ENCODE data around the gene CLEC4G.
"Not testable (repeated sequence)": the region's sequence is repeated elsewhere in the genome, so short reads cannot be mapped to it uniquely, and the experiment has no call there.

Gene CLEC4G

DNA sequence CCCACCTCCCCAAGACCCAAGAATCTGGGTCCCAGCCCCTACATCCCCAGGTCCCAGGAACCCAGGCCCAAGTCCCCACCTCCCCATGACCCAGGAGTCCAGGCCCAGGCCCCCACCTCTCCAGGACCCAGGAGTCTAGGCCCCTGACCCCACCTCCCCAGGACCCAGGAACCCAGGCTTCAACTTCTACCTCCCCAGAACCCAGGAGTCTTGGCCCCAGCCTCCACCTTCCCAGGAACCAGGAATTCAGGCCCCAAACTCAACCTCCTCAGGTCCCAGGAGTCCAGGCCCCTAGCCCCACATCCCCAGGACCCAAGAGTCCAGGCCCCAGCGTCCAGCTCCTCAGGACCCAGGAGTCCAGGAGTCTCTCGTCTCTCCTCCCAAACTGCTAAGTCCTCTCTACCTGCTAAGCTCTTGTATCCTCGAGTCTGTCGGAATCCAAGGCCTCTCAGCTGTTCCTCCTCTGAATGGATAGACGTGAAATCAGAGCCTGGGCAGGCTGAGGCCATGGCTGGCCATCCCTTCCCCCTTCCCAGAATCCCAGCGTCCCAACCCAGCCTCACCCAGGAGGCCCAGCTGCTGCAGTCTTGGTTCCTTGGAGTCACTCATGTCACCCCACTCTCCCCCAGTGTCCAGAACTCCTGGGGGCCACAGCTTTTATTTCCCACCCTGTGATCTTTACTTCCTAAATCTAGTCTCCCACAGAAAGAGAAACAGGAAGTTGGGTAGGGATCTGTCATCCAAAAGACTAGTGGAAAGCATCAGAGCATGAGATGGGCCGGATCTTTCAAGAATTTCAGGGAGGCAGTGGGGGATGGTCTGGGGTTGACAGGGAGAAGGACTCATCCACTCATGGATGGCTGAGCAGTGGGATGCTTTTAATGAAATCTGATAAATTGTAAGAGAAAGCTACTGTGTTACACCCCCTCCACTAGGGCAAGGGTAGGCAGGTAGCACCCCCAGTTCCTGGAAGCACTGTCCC, 15.3 kb upstream of the CLEC4G start, which contains the start of gene CD209:
CD209 (minus strand) TSS at position 632 of the 982 bp plus-strand sequence; CDS start at position 609, 23 bp downstream.
- no peak for DNase-seq (ENCODE audit: low spot score)

DNA sequence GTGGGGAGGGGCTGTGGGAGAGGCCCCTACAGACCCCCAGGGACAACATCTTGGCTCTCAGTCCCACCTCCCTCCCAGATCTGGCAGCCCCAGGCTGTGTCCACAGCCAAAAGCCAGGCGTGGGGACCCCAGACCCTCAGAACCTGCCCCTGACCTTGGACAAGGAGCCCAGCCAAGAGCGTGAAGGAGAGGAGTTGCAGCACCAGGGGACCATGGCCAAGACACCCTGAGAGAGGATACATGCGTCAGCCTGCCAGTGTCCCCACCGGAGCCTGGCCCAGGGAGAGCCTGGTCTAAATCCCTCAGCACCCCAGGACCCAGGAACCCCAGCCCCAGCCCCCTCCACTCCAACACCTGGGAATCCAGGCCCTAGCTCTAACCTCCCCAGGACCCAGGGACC, 14.4 kb upstream of the CLEC4G start:
- DNase-seq (ENCODE audit: low spot score) = not testable (repeated sequence)

GRCh38 chr19:7744871-7745650, 13.2 kb upstream of the CLEC4G start:
- DNase-seq (ENCODE audit: low spot score) = no peak

- DNase-seq (ENCODE audit: low spot score) = no peak
Measured at GRCh38 chr19:7744199-7744786, 12.4 kb upstream of the CLEC4G start.

- DNase-seq (ENCODE audit: low spot score) = no peak
Measured at GRCh38 chr19:7743425-7743841, 11.5 kb upstream of the CLEC4G start.

- DNase-seq (ENCODE audit: low spot score) = no peak
Measured at GRCh38 chr19:7742991-7743390, 11.1 kb upstream of the CLEC4G start.

GRCh38 chr19:7742575-7742974, 10.7 kb upstream of the CLEC4G start:
- no peak for DNase-seq (ENCODE audit: low spot score)

GRCh38 chr19:7740682-7741054, 8.8 kb upstream of the CLEC4G start:
- no peak for DNase-seq (ENCODE audit: low spot score)

GRCh38 chr19:7739801-7740681, 8.1 kb upstream of the CLEC4G start:
- no peak for DNase-seq (ENCODE audit: low spot score)

- DNase-seq (ENCODE audit: low spot score) = no peak
Measured at GRCh38 chr19:7739211-7739755, 7.4 kb upstream of the CLEC4G start.

- no peak for DNase-seq (ENCODE audit: low spot score)
Measured at GRCh38 chr19:7738023-7738422, 6.1 kb upstream of the CLEC4G start.

DNA sequence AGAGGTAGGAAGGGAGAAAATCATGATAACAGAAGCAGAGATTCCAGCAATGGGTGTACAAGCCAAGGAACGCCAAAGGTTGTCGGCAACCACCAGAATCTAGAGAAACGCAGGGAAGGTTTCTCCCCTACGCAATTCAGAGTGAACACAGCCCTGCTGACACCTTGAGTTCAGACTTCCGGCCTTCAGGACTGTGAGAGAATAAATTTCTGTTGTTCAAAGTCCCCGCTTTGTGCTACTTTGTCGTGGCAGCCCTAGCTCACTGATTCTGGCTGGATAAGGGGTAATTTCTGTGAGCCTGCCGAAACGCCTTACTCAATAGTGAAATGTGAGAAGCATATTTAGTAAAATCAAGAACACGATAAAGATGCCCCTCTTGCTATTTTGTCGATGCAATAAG, 5.3 kb upstream of the CLEC4G start:
- DNase-seq (ENCODE audit: low spot score) = no peak

DNA sequence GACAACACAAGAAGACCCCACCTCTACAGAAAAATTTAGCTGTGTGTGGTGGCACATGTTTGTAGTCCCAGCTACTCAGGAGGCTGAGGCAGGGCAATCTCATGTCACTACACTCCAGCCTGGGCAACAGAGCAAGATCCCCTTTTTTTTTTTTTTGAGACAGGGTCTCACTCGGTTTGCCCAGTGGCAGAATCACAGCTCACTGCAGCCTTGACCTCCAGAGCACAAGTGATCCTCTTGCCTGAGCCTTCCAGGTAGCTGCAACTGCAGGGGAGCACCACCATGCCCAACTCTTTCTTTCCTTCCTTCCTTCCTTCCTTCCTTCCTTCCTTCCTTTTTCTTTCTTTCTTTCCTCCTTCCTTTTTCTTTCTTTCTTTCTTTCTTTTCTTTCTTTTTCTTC, 4.2 kb upstream of the CLEC4G start:
- DNase-seq (ENCODE audit: low spot score) = no peak

GRCh38 chr19:7734220-7735203, 2.6 kb upstream of the CLEC4G start:
- DNase-seq (ENCODE audit: low spot score) = no peak

DNA sequence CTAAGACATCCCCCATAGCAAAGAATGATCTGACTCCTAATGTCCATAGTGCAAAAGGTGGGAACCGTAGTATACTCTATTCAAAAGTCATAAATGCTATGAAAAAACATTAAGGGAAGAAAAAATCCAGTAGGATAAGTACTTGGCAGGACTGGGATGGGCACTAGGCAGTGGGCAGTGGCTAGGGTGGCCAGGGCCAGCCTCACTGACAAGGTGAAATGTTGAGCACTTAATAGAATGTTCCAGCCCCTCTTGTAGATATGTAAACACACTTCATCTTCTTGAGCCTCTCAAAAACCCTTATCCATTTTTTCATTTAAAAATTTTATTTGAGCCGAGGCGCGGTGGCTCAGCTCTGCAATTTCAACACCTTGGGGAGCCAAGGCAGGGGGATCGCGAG, 1.5 kb upstream of the CLEC4G start:
- DNase-seq (ENCODE audit: low spot score) = no peak

DNA sequence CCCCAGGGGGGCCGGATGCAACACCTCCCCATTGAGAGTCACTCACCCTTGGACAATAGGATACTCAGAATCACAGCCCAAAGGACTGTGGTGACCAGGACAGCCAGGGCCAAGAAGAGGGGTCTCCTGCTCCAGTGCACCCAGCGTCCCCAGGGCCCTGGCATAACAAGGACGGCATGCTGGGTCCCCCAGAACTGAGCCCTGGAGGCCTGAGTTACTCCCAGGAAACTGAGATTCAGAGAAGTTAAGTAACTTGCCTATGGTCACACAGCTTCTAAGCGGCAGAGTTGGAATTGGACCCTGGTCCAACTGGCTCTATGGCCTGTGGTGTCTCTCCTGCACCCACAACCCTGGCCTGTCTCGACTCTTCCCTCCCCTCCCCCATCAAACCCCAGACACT, 295 bp downstream of the CLEC4G start:
- DNase-seq (ENCODE audit: low spot score) = no peak

DNA sequence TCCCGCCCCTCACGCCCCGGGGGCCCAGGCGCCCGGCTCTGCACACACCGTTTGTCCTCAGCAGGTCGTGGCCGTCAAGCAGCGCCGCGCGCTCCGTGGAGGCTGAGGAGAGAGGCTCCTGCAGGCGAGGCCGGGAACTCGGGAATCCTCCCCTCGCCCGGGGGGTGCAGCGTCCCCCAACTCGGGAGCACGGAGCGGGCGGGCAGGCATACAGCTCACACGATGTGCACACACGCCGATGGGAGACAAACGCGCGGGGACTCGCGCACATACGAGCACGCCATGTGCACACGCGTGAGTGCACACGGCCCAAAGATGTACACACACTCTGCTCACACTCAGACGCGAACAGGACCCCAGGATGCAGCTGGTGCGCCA, 703 bp downstream of the CLEC4G start:
- DNase-seq (ENCODE audit: low spot score) = no peak

DNA sequence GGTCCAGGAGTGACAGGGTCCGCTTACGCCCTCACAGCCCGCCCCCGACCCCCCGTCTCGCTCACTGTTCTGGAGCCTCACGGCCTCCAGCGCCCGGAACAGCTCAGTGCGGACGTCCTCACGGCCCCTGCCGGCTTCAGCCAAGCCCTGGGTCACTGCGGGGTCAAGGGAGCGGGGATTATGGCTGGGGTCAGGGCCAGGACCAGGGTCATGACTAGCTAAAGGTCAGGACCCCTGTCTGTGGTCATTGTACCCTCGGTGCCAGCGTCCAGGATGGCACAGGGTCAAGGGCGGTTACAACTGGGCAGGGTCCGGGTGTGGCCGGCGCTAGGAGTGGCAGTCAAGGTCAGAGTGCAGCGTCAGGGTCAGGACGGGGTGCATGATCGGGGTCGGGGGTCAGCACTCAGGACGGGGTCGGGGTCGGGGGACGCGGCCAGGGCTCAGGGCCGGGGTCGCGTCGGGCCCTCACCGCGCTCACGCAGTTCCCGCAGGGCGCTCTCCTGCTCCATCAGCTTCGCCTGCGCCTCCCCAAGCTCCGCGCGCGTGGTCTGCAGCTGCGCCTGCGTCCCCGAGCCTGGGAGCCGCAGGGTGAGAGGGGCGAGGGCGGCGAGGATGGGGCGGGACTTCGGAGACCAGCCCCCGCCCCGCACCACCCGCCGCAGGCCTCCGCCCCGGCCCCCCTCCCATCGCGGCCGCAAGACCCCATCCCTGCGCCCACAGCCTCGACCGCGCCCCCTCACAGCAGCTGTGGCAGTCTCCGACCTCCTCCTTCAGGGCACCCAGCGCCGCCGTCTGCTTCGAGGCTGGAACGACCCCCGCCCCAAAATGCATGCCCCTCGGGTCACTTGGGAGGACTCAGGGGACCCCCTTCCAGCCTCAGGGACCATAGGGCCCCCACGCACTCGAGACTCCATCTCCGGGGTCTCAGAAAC, 1.4 kb downstream of the CLEC4G start:
- DNase-seq (ENCODE audit: low spot score) = no peak

All from SK-N-DZ (cell line).